HG03135 (cell line): Measurements from ENCODE around the gene GNS.

Source experiments
- ATAC-seq: cut with Tn5 transposase; IDR thresholded peaks from one replicate; pipeline ENCODE4 v1.9.1; 2021; ENCODE audit warnings: mild to moderate bottlenecking, moderate library complexity; ENCODE audit not compliant: unreplicated experiment

The GNS gene

DNA sequence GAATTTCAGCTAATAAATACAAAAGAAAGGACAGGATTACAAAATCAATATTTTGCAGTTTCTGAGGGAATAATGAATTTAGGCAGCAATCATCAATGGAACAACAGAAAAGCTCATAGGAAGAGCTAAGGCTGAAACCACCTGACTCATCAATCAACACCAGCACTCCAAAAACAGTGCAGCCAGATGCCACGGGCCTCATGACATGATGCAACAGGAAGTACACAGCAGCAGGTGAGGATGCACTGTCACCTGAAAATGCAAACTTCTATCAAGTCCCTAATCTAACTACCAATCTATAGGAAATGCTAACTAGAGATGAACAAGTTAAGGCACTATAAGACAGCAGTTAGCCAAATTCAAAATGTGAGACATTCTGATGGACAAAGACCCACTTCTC is 21.7 kb downstream of the GNS start:
- no peak for ATAC-seq

DNA sequence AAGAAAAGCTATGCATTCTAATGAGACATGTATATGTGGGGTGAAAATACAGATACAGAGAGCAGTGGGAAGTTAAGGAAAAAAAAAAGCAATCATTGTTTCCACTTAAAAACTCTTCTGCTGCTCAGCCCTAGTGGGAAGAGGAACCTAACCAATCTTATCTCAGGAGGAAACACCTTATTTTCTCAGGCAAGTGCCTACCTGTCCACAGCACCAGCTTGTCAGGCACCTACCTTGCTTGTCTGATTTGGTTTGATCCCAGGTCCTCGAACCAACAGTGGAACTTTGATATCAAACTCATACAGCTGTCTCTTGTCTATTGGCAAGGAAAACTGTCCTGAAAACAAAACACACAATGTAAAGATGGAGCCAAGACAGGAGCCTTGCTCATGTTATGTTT is 22.4 kb downstream of the GNS start:
- no peak for ATAC-seq

- no peak for ATAC-seq
These were observed 23.8 kb downstream of the GNS start for GRCh38 chr12:64735442-64735841.

DNA sequence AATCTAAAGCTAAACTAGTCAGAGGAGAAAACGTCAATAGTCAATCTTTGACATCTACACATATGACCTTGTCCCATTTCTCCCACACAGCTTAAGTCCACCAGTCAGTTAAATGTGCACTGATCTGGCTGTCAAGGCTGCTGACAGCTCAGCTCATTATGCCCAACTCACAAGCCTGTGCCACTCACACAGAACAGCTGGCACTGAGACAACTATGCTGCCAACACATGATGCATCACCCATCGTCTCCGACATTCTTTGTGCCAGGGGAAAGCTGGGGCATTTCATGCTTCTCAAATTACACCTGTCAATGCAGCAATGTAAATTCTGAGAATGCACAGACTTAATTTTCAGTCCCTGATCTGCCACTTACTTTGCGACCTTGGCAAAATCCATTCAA is 25.3 kb downstream of the GNS start:
- no peak for ATAC-seq

GRCh38 chr12:64731683-64732082 is 27.5 kb downstream of the GNS start:
- ATAC-seq = no peak

GRCh38 chr12:64730588-64730969 is 28.6 kb downstream of the GNS start:
- no peak for ATAC-seq

GRCh38 chr12:64729909-64730587 is 29.2 kb downstream of the GNS start:
- peak; percentile 52 for ATAC-seq

DNA sequence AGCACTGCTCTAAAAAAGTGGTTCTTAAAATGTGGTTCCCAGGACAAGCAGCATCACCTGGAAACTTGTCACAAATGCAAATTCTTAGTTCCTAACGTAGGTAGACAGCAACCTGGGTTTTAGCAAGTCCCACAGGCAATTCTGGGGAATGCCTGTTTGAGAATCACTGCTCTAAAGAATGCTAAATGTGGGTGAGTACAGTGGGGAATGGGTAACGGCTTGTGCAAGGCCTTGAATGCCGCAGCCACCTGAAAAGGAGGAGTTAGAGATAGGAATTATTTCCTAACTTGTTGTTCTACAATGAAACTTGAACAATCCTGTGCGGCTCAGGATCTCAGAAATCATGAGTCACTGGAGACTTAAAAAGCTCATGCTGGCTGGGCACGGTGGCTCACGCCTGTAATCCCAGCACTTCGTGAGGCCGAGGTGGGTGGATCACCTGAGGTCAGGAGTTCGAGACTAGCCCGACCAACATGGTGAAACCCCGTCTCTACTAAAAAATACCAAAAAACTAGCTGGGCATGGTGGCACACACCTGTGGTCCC is 34.9 kb downstream of the GNS start:
- no peak for ATAC-seq

- ATAC-seq = no peak
These were observed 35.6 kb downstream of the GNS start for GRCh38 chr12:64723630-64724029.

DNA sequence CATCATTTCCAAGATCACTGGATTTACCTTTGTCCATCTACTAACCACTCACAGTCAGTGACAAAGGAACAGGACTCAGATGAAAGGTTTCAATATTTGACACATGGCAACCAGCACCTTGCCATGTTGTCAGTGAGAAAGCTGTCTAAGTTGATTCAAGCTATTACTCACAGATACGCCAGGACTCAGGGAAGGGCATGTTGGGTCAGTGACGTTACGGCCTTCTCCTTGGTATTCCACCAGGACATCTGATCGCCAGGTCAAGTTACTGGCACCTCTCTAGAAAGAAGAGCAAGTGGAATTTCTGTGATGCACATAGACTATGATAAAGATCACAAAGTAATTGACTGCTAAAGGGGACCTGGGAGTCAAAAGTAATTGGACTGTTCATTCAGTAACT is 36.4 kb downstream of the GNS start:
- no peak for ATAC-seq

- no peak for ATAC-seq
These were observed 38.3 kb downstream of the GNS start for GRCh38 chr12:64720884-64721283.

GRCh38 chr12:64718649-64719048 is 40.6 kb downstream of the GNS start:
- no peak for ATAC-seq

- ATAC-seq = no peak
These were observed 42.3 kb downstream of the GNS start for GRCh38 chr12:64716839-64717455.

GRCh38 chr12:64716371-64716770 is 42.8 kb downstream of the GNS start:
- no peak for ATAC-seq

DNA sequence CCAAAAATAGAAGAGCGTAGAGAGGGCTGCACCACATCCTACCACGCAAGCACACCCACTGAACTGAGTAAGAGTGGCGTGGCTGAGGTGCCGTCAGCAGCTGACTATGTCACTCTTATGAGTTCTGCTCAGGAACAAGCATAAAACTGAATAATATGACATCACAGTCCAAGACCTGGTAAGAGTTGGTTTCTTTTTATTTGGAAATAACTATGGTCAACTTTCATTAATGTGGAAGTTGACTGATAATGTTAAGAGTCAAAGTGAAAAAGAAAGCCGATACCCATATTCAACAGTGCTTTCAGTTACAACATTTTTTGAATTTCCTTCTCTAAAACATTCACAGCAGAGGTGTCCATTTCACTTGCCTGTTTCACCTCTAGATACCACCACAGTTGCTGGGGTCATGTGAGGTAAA is 44.6 kb downstream of the GNS start:
- peak; percentile 72 for ATAC-seq

DNA sequence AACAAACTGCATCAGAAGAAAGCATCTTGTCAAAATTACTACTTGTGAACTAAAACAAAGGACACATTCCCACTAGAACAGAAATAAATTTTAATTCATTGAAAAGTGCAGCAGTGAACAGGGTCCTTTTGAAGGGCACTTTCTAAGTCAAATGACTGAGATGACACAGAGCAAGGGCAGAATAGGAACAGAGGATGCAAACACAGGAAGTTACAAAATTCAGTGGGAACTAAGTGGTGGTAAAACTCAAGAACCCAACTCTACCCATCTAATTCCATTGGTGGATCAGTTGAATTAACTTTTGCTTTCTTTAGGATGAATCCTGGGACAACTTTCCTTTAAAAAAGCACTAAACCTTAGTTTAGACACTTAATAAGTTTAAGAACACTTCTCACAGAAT is 45.8 kb downstream of the GNS start:
- ATAC-seq = no peak

GRCh38 chr12:64709429-64709828 is 49.8 kb downstream of the GNS start:
- ATAC-seq = no peak

GRCh38 chr12:64707926-64708325 is 51.3 kb downstream of the GNS start:
- no peak for ATAC-seq

- no peak for ATAC-seq
These were observed 51.8 kb downstream of the GNS start for GRCh38 chr12:64707362-64707761.

DNA sequence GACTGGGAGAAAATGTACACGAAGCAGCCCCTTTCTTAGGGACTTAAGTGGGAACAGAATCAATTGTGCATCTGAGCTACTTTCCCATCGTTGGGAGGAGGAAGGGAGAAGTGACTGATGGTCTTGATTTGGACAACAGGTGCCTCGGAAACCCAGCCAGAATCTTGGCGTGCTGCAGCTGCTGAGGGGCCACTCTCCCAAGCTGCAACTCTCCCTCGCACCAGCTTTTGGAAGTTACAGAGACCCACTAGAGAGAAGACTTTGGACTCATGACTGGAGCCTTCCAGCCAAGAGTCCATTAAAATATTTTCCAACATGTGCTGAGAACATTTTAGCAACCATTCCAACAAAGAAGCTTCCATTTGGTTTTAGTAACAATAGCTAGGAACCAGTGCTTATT is 52.3 kb downstream of the GNS start:
- ATAC-seq = no peak

DNA sequence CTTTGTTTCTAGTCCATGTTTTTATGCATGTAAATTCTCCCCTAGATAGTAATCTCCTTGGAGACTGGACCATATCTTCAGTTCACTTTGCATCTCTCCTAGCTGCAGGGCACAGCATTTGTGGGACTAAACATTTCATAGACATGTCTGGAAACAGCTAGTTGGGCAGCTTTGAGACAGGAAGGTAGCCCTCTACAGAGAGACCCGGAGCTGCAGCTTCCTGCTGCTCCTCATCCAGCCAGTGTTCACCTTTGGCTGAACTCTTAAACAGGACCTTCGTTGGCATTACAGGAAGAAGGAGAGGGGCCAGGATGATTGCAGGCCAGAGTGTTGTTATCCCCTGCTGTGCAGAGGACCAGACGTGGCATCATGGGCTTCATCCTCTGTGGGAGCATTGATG is 52.9 kb downstream of the GNS start:
- no peak for ATAC-seq

GRCh38 chr12:64701283-64701682 is 57.9 kb downstream of the GNS start:
- ATAC-seq = no peak

DNA sequence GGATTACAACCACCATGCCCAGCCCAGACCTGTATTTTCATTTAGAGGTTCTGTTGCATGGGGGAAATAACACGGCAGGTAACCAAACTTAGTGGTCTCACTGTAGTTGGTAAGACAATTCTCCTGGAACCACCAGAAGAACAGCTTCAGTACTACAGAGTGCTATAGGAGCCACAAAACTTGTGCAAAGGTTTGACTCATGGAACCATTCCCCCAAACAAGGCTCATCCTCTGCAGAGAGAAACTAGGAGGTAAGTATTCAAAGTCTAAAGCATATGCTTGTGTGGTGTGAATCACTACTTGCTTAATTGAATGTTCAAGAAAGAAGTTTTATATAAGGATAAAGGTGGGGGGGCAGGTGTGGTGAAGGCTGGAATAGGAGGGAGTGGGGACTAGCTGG is 58.7 kb downstream of the GNS start:
- ATAC-seq = no peak
